ENCODE results near the gene MTG2. TPM values are rescaled to one million over a fixed set of nuclear protein-coding genes. Genes with fewer than 3 reads are reported as not detected.

MTG2 gene
- total and polyA plus RNA-seq, 2 of the 8 experiments (the other 6 are each of a cell fraction or from before 2014, with no cell fraction given), result 14.4 to 22.8 TPM

GRCh38 chr20:62230276-62230675, 47.4 kb downstream of the MTG2 start (continued):
- TF ChIP-seq CHD7 (IDR thresholded peaks at IDR 0.05; ENCODE audit: insufficient replicate concordance, low read length), result no peak
- TF ChIP-seq CHD1 (IDR thresholded peaks at IDR 0.05; ENCODE audit: low read depth, low read length), result no peak
- no peak for TF ChIP-seq RAD21 (IDR thresholded peaks at IDR 0.05 in 1 of 2, conservative IDR thresholded peaks at IDR 0.05 in 1 of 2; ENCODE audit: low read depth in 2 of 2, low read length in 2 of 2)
